NCI-H146 (cell line): Measurements from ENCODE around the gene HSPE1.
"Not testable (repeated sequence)": the region's sequence is repeated elsewhere in the genome, so short reads cannot be mapped to it uniquely, and the experiment has no call there.

Source experiments
- DNase-seq: peaks from one replicate; lab custom pipeline; 2025; lab: John Stamatoyannopoulos, UW

The HSPE1 gene

DNA sequence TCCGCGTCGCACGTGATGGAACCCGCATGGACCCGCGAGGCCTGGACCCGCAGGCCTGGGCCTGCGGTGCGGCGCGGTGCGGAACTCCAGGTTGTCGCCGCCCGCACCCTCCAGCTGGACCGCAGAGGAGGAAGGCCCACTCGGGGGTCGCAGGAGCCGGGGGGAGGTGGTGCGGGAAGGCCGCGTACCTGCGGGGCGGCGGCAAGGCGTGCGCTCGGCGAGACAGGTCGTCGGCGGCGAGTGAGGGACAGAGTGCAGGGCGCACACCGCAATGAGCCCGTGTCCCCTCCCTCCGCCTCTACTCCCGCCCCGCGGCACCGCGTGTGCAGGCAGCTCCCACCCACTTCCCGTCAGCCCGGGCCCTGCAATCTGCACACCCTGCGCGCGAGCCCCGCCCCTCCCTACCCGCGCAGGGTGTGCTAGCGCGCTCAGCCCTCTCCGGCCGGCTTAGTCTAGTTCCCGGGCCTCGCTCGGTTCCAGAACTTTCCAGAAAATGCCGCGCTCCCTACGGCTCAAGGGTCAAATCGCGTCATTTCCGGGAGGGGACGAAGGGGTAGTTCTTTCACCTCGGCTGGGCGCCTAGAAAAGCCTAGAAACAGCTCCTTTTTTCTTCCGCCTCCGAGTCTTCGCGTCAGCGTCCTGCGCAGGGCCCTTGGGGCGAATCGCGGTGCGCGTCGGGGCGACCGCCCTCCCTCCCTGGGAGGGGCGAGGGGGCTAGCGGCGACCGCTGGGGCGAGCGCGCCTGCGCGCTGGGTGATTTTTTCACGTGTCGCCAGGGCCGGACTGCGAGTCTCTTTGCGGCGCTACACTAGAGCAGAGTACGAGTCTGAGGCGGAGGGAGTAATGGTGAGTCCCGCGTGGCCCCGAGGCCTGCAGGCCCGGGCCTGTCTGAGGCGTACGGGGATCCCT lies at the start of gene HSPE1, which contains the start of gene HSPD1:
HSPE1 (plus strand) TSS at position 786 of the 909 bp plus-strand sequence; CDS start at position 844, 58 bp downstream.
HSPD1 (minus strand) TSS at position 247 of the 909 bp plus-strand sequence. CDS start 992 bp downstream, outside the sequence.
- DNase-seq, result peak; percentile 95

DNA sequence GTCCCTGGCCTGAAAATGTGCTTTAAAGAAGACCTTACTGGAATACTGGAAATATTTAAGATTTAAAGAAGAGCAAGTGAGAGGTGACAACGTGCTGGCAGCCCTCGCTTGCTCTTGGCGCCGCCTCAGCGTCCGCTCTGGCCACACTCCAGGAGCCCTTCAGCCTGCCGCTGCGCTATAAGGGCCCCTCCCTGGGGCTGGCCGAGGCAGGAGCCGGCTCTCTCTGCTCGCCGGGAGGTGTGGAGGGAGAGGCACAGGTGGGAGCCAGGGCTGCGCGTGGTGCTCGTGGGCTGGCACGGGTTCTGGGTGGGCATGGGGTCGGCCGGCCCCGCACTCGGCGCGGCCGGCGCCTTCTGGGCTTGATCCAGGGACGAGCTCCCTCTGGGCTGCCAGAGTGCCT lies 49.7 kb upstream of the HSPE1 start:
- DNase-seq, result no peak

DNA sequence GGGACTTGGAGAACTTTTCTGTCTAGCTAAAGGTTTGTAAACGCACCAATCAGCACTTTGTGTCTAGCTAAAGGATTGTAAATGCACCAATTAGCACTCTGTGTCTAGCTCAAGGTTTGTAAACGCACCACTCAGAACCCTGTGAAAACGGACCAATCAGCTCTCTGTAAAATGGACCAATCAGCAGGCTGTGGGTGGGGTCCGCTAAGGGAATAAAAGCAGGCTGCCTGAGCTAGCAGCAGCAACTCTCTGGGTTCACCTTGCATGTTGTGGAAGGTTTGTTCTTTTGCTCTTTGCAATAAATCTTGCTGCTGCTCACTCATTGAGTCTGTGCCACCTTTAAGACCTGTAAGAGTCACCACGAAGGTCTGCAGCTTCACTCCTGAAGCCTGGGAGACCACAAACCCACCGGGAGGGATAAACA lies 49.2 kb upstream of the HSPE1 start:
- not testable (repeated sequence) for DNase-seq

DNA sequence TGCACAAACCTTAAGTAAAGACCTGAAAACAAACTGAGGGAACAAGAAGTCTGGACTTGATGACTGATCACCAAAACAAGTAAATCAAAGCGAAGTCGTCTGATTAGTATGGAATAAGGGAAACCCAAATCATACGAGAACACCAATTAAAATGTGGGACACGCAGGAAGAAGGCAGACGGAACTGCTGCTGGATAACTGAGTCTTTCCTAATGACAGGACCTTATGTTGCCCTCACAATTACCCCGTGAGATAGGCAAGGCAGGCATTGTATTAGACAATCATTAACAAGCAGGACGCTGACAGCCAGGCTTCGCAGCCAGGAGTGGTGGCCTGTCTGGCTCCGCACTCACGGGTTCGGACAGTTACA lies 47.4 kb upstream of the HSPE1 start:
- DNase-seq, result no peak

DNA sequence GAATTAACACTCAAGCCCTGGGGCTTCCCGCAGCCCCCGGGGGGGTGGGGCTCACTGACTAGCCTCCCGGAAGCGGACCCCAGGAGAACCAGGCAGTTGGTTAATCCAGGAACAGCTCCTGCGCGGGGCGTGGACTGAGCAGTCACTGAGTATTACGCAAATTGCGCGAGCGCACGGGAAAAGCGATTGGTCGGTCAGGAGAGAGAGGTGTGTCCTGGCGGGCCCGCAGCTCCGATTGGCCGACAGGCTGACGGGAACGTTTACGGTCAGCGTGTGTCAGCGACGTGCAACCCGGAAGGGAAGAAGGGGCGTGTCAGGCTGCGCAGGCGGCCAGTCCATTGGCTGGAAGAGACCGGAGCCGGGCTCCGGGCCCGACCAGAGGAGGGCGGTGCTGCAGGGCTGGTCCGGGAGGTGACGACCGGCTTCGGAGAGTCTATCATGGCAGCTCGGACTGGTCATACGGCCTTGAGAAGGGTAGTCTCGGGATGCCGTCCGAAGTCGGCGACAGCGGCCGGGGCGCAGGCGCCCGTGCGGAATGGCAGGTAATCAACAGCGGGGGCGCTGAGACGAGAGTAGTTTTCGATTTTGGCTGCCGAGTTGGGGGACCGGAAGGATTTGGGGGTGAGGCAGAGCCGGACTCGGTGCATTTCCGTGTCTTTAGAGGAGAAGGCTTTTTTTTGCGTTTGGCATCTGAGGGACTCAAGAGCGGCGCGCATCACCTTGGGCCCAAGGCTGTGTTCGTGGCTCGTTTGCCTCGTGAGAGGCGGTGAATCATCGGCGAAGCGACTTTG lies 46.9 kb upstream of the HSPE1 start, which contains the start of gene COQ10B:
COQ10B (plus strand) TSS at position 430 of the 791 bp plus-strand sequence; CDS start at position 439, 9 bp downstream.
- DNase-seq, result peak; percentile 98

DNA sequence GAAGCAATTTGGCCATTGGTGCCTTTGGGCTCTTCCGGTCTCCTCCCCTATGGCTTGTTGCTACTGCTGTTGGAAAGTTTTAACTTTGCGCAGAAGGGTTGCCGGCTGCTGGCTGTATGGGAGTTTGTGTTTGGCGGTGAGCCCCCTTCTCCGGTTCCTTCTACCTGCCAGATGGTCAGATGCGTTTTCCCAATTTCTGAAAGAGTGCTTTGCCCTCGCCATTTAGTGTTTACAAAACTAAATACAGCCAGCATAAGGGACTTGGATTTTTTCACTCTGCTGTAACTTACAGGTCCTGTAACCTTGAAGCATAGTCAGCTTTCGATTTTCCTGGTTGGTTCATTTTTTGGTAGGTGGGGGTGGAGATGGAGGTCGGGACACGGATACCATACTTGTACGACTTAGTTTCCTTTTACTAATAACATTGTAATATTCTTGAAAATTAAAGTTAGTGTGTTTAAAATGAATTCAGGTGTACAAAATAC lies 46.2 kb upstream of the HSPE1 start:
- DNase-seq, result no peak

DNA sequence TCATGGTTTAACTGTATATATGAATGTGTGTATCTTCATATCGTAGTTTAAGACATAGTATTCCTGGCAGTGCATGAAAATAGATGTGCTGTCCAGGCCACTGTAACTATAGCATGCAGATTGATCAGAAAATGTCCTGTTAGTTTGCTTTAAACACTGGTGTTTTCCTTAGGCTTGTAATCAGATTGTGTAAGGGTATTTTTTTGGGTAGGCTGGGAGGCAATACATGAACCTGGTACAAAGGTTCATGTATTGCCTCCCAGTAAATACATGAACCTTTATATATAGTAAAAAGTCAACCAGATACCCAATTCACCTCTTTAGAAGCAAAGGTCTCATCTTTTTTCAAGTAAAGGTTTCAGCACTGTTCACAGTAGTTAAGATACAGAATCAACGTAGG lies 45.3 kb upstream of the HSPE1 start:
- DNase-seq, result no peak

DNA sequence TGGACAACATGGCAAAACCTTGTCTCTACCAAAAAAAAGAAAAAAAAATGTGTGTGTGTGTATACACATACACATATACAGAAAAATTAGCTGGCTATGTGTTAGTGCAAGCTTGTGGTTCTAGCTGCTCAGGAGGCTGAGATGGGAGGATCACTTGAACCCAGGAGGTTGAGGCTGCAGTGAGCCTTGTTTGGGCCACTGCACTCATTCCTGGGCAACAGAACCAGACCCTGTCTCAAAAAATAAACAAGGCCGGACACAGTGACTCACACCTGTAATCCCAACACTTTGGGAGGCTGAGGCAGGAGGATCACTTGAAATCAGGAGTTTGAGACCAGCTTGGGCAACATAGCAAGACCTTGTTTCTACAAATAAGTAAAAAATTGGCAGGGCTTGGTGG lies 44.8 kb upstream of the HSPE1 start:
- no peak for DNase-seq

DNA sequence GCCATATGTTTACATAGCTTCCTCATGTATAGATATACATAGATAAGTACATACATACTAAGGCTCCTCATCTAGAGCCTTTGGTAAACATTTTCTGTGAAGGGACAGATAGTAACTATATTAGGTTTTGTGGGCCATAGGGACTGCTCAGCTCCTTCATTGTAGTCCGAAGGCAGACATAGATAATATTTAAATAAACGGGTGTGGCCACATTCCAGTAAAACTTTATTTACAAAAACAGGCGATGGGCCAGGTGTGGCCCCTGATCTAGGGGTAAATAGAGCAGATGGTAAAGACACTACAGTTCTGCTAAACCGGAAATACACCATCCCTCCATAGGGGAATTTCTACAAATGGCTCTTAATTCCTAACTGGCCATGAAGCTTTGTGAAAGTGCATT lies 39.5 kb upstream of the HSPE1 start:
- no peak for DNase-seq

DNA sequence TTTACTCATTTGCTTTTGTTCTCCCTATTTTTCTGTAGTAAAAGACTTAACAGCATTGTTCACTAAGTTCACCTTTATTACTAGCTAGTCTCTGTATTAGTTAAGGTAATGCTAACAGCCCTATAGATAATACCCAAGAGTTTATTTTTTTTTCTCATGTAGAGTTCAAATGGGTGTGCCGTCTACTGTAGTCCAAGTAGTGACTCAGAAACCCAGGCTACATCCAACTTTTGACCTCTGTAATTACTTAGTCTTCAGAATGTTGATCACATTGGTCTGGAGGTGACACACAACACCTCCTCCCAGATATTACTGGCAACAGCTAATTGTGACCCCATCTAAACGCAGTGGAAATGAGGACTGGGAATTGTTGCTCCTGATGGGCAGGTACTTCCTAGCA lies 39.1 kb upstream of the HSPE1 start:
- DNase-seq, result no peak

DNA sequence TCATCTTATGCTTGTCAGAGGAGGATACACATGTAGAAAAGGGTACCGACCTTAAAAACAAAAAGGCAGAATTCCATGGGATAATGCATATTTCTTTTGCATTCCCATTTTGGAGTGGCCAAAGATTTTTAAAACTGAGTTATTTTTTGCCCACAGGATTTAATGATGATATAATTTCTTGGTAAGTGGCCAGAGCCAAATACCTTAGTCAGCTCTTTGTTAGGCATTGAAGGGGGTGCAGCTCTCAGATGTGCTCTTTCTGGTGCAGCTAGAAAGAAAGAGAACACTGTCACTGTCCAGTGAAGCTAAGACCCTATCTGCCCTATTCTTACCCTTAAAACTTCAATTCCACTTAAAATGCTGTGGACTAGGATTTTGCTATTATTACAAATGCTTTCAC lies 36.0 kb upstream of the HSPE1 start:
- DNase-seq, result no peak

DNA sequence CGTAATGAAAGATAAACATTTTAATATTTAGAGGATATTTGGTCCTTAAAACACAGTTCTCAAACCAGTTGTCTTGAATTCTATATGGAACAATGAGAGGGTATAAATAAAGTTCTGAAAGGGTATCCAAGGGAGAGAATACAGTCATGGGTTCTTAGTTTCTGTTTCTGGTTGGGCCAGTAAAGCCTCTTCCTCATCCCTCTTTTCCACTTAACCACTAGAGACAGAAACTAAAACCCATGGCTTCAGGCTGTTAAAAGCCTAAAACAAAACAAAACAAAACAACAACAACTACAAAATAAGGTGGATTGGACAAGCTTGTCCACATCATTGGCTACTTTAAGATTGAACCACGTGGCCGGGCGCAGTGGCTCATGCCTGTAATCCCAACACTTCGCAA lies 28.0 kb upstream of the HSPE1 start:
- DNase-seq, result no peak

DNA sequence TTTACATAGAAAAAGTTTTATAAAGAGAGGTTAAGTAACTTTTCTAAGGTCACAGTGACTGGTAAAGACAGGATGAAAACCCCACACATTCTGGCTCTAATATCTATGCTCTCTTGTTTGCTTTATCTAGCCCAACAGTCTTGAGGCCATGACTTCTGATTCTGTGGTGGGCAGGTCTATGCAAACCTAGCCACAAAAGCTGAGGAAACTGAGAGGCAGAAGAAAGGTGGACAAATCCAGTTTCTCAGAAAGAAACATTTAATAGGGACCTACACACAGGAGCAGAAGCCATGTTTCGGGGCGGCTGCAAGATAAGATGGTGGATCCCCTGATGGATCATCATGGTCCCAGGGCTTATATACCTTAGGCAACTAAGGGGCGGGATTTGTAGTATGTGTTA lies 22.4 kb upstream of the HSPE1 start:
- no peak for DNase-seq

DNA sequence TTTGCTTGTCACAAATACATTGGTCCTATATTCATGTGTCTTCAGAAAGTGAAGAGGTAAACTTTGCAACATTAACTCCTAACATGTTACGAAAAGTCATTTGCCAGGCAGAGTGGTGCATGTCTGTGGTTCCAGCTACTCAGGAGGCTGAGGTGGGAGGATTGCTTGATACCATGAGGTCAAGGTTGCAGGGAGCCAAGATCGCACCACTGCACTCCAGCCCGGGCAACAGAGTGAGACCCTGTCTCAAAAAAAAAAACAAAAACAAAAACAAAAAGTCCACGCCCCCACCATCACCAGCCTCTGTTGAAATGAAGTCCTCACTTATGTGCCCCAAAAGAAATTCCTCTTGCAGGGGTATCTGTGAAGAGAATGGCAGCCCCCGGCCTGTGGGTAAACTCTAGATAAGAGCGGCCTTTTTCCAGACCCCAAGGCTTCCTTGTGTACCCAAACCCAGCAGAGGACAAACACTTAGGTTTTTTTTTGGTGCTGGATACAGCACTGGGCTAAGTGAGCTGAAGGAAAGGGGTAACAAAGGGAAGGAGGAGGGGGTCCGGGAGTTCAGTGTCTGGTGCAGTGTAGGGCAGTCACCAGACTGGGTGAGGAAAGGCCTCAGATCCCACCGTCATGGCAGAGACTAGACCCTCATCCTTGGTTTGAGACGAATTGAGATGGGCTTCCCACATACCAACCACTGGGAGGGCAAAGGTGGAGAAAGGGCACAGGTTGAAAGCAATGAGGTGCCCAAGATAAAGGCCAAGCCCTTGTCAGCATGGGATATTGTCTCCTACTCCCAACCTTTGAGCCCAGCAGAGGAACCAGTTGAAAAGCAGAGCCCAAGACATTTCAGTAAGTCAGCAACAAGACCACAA lies 19.8 kb upstream of the HSPE1 start:
- DNase-seq, result no peak

DNA sequence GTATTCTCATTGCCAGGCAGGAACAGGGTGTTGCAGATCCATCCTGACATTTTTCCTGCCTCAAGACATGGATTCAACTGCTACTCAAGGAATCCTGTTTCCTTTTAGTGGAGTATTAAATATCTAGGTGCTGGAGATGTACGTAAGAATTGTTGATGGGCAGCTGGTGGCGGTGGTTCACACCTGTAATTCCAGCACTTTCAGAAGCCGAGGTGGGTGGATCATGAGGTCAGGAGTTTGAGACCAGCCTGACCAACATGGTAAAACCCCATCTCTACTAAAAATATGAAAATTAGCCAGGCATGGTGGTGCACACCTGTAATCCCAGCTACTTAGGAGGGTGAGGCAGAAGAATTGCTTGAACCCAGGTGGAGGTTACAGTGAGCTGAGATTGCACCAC lies 15.9 kb upstream of the HSPE1 start:
- not testable (repeated sequence) for DNase-seq

DNA sequence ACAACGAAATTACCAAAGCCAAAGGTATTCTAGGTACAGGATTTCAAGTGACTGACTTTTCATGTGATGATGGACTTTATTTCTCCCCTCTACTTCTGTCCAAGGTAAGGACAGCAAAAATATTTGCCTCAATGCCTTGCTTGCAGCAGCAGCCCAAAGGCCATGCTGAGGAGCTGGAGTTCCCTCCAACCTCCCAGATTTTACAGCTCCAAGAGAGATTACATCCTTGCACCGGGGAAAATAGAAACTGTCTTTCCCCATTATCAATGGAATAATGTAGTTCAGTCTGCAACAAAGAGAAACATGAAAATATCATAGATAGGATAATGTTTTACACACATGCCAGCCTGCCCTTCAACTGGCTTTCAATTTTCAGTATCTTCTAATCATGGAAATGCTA lies 14.0 kb upstream of the HSPE1 start:
- no peak for DNase-seq

DNA sequence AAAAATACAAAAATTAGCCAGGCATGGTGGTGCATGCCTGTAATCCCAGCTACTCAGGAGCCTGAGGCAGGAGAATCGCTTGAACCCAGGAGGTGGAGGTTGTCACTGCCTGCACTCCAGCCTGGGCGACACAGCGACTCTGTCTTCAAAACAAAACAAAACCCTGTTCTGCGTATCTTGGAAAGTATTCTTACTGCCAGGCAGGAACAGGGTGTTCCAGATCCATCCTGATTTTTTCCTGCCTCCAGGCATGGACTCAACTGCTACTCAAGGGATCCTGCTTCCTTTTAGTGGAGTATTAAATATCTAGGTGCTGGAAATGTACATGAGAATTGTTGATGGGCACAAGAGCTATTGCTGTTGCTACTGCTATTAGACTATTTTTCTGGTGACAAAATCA lies 12.8 kb upstream of the HSPE1 start:
- no peak for DNase-seq

DNA sequence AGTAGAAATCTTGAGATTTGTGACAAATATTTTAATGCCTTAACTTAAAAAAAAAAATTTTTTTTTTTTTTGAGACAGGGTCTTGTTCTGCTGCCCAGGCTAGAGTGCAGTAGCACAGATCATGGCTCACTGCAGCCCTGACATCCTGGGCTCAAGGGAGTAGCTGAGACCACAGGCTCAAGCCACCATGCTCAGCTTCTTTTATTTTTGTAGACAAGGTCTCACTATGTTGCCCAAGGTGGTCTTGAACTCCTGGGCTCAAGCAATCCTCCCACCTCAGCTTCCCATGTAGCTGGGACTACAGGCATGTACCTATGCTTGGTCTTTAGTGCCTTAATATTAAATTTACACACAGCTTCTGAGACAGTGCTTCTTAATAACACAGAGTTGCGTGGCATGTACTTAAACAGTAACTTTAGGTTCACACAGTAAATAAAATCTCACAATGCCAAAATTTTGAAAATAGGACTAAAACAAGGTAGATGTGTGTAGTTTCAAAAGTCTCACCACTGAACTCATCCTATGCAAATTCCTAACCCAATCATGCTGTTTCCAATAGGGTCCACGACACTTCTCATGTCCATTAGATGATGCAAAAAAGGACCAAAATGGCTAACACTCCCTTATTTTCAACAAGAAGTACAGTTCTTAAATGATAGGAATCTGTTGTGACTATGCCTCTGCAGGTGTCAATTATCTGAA lies 4.6 kb upstream of the HSPE1 start:
- no peak for DNase-seq

DNA sequence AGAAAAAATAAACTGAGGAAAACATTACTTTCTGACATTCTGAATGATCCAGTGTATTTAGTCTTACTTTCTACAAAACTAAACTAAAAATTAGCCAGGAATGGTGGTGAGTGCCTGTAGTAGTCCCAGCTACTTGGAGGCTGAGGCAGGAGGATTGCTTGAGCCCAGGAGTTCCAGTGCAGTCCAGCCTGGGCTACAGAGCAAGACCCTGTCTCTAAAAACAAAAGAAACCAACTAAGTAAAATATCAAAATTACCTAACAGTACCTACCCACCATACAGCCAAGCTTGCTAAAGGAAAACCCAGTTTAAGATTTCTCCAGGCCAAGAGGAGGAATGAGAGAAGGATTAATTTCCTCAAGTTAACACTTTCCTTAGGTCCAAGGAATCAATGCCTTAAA lies 3.5 kb upstream of the HSPE1 start:
- no peak for DNase-seq

DNA sequence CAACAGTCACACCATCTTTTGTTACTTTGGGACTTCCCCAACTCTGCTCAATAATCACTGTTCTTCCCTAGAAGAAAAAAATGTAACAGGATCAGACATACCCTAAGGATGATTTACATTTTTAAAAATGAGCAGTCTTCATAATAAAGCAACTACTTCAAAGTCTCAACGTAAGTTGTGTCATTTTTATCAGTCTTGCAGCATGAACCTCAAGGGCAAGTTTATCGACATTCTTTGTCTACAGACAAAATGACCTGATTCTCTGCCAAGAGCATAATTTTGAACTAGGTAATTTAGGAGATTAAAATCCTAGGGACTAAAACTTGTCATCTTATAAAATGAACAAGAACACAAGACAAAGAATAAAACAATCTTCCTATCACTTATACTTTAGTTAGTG lies 2.9 kb upstream of the HSPE1 start:
- DNase-seq, result no peak
